DMS79 (cell line): ENCODE results near the gene ARSJ.
"Not testable (repeated sequence)": the region's sequence is repeated elsewhere in the genome, so short reads cannot be mapped to it uniquely, and the experiment has no call there.

Source experiments
- DNase-seq: peaks from one replicate; lab custom pipeline; 2025; lab: John Stamatoyannopoulos, UW

The ARSJ gene

DNA sequence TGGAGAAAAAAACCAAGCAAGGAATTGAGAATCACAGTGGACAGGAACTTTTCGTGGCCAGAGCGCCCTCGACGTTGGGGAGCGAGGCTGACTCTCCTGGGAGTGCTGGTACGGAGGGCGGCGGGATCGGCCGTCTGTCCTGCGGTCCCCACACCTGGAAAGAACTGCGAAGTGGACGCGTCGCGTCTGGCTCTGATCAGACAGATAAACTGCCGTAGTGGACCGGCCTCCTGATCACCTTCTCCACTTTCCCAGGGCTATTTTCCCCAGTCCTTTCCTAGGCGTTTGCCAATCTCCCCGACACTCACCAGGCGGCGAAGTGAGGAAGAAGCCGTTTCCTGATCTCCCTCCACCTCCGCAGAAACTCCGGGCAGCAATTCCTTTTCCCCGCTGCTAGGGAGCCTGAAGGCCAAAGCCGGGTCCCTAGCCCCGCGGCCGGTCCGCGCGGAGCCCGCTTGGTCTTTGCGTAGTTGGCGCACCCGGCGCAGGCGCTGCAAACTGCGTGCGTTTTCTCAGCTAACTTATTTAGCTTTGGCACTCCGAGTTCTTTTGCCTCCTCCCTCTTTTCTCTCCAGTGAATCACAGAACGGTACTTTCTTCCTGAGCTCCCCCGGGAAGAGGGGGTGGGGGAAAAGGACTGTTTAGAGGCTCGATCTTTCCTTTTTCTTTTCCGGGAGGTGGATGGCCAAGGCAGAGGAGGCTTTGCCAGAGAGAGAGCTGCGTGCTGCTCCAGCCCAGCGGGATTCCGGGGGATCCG, at the start of gene ARSJ:
ARSJ (minus strand) TSS at position 500 of the 757 bp plus-strand sequence. CDS start 813 bp downstream, outside the sequence.
- DNase-seq, result no peak

DNA sequence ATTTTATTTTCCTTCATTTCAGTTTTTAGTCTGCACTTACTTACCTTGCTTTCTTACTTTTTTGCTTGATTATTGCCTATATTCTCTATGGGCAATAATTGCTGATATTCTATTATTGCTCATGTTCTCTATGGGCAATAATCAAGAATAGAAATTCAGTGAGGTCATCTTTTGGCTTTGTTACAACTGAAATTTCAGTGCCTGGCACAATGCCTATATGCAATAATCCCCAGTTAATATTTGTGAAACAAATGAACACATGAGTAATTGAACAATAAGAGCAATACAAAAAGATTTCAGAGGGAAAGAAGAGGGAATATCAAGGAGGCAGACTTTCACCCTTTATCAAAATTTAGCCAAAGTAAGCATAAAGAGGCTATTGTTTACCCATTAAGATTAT, 48.6 kb upstream of the ARSJ start:
- no peak for DNase-seq

DNA sequence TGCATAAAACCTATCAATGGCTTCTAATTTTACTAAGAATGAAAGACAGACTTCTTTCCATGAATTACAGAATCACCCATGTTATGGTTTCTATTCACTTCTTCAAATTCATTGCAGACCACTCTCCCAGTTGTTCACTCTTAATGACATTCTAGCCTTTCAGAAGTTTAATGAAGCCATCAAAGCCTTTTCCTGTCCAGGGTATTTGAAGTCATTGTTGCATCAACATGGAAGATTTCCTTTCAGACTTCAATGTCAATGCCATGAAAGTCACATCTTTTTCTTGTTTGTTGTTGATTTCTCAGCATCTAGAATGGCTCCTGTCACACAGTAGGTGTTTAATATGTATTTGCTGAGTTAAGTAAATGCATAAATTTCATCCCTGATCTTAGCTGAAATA, 48.1 kb upstream of the ARSJ start:
- no peak for DNase-seq

DNA sequence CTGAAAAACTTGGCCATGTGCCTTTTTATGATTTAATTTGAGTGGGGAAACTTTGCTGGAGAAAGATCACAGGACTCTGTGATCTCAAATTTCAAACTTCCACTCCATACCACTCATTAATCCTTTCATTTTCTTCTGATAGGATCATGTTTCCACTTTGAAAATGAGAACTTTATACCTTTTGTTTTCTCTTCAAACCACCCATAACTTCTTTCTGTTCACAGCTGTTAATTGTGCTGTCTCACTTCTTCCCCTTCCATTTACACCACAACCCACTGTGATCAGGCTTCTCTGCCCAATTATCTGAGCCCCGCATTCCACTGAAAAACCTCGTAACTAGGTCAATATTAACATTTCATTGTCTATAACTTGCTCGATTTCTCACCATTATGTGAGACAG, 47.0 kb upstream of the ARSJ start:
- DNase-seq, result peak; percentile 10

DNA sequence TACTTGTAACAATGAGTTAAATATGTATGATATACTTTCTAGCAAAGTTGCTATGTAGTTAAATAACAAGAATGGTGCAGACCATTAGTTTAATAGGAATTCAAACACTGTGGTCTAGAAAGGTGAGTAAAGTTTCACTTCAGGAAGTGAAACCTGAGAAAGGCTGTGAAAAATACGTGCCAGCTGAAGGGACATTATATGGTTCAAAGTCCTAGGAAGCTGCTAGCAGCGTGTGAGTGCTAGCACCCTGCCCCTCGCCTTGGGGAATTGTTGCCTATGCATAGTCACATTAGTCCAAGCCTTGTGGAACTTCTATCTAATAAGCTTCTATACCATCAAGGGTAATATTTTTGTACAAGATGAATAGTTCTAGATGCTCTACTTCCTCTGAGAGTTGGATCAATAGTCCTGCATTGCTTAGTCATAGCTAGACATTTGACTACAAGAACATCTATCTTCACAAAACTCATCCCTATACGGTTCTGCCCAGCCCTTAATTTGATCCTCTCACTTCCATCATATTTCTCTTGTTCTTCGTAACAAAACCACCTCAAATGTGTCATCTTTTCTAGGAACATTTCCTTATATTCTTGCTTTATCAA, 45.8 kb upstream of the ARSJ start:
- DNase-seq, result no peak

DNA sequence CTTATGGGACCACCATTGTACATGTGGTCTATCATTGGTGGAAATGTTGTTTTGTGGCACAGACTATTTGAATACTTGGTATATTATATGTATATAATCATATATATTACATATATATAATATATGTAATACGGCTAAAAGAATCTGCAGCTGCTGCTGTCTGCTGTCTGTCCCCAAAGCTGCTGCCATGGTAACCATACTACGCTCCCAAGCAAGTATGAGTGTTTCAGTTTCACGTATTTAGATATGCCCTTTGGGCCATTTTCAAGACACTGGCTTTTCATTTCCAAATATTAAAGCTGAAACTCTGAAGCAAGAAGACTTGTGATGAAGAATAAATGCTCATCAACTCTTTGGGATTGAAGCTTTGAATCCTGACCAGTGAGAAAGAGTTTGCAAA, 42.0 kb upstream of the ARSJ start:
- DNase-seq, result no peak

DNA sequence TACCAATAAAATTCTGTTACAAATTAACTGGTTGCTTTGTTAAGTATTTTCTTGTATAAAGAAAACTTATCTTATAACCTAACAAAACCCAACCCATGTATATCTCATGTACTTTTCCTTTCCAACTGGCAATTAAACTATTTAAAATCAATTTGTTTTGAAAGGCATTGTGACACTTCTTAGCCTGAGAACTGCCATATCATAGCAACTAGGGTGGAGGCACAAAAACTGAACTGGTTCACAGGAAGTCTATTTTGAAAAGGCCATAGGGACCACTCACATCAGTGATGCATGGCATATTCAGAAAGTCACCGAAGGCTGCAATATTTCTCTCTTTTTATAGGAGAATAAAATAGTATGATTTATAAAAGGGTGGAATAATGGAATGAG, 40.5 kb upstream of the ARSJ start:
- DNase-seq, result no peak

DNA sequence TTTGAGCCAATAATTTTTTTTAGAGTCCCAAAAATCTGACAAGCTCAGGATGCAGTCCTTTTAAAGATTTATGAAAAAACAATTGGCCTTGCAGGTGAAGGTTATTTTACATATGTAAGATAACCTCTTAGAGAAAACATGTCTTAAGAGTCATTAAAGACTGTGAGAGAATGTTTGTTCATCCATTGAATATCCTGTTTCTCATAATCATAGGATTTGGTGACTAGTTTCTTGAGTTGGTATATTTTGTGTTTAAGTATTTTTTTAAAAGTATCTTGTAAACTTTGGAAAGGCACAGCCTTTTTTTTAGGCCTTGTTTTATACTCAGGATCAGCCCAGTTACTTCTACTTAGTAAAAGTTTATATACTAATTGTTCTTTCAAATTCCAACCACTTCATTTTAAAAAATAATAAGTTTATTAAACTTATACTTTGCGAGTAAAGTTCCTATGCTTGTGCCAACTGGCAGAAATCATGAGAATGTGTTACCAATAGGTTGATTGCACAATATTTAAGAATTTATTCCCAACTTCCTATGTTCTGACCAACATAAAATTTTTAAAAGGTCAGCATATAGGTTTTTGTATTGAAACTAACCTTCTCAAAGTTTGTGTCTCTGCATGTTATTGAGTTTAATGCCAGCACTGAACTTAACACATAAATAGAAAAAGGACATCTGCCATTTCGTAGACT, 40.0 kb upstream of the ARSJ start:
- no peak for DNase-seq

DNA sequence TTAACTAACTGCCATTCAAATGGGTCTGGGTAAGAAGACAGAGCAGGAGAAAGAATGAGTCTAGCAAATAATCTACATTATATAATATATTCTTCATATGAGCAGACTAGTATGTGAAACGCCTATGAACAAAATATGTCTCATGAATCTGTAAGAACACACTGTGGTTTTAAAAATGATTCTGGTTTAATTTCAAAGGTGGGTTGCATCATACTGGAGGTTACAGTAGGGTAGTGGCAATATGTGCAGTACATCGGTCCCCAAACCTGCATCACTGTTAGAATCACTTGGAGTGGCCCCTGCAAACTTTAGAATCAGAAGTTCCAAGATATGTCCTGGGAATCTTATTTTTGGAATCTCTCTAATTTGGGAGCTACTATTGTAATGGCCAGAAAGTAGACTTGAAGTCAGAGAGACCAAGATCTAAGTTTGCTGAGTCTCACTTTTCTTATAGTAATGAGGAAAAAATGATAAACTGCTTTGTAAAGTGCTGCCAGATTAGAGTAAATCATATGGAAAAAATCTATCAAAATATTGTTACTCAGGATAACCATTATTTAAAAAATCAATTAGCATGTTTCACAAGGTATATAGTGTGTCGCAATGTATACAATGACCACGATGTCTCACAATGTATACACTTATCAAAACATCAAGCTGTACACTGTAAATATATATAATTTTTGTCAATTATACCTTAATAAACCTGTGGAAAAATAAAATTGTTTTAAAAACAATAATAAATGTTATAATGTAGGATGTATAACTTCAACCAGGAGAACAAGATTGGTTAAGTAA, 37.9 kb upstream of the ARSJ start:
- DNase-seq, result no peak

DNA sequence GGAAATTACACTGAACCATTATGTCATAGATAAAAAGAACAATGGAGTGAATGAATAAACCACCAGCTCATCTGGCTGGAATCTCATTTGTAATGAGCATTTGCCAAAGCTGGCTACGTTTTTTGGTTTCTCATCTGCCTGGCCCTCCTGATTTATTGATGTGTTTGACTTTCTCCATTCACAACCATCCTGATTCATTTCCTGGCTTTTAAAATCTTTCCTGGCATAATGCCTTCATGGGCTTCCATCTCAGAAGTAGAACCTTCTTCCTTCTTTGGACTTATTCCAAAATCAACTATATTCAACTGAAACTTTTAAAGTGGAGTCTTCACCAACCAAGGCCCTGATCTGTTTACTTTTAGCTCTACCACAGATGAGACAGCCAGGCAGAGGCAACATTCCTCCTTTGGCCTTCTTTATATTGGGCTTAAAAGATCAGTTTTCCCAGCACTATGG, 36.0 kb upstream of the ARSJ start:
- DNase-seq, result no peak

DNA sequence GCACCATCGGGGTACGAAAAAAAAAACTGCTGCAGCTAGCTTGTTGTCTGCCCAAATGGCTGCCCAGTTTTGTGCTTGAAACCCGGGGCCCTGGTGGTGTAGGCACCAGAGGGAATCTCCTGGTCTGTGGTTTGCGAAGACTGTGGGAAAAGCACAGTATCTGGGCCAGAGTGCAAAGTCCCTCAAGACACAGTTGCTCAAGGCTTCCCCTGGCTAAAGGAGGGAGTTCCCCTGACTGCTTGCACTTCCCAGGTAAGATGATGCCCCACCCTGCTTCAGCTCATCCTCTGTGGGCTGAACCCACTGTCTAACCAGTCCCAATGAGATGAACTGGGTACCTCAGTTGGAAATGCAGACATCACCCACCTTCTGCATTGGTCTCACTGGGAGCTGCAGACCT, 33.8 kb upstream of the ARSJ start:
- not testable (repeated sequence) for DNase-seq

DNA sequence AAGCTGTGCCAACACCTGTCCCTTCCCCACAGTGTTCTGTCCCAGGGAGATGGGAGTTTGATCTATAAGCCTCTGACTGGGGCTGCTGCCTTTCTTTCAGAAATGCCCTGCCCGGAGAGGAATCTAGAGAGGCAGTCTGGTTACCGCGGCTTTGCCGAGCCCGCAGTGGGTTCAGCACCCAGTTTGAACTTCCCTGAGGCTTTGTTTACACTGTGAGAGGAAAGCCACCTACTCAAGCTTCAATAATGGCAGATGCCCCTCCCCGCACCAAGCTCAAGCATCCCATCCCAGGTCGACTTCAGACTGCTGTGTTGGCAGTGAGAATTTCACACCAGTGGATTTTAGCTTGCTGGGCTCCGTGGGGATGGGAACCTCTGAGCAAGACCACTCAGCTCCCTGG, 33.3 kb upstream of the ARSJ start:
- no peak for DNase-seq

DNA sequence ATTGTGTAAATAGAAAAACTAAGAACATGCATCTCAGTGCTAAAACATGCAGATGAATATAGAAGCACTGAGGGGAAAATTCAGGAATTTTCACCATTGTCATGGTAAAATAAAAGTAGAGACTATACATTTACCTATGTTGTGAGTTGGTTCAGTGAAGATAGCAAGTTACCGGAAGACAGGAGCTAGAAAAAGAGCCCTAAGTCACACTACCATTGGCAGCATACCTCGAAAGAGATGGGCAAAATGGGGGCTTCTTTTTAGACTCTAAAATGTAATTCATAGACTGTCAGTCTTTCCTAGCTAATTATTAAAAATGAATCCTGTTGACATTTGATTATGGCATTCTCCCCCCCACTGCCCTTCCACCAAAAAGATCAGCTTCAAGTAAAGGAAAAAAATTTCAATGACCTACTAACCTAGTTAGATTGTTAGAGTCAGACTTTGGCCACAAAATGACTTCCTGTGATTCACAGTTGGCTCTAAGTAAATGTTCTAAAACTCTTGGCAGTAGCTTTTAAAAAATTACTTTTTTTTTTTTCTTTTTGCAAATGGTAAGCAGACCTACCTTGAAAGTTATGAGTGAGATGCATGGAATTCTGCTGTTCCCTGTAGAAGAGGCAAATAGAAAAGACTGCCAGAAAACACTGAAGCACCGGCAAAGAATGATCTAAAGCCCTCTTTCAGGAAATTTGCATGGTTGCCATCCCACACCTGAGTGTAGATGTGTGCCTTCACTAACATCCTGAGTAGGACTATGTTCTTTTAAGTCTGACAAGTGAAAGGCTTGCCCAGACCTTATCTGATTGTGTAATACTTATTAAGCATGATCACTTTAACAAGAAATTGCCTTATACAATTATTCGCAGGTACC, 26.4 kb upstream of the ARSJ start:
- no peak for DNase-seq

DNA sequence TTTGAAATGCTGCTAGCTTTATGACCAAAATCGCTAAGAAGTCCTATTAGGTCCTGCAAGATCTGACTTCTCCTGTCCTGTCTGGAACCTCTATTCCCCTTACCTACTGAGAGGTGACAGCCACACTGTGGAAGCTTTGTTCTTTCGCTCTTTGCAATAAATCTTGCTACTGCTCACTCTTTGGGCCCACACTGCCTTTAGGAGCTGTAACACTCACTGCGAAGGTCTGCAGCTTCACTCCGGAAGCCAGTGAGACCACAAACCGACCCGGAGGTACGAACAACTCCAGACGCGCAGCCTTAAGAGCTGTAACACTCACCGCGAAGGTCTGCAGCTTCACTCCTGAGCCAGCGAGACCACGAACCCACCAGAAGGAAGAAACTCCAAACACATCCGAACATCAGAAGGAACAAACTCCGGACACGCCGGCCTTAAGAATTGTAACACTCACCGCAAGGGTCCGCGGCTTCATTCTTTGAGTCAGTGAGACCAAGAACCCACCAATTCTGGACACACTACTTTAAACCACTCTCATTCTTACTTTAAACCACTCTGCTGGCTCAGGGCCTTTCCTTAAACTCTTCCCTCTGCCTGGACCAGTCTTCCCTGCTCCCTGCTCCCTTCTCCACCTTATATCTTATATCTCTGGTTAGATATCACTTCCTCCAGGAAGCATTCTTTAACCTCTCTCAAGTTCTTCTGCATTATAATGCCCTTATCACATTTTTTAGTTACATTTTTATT, 25.2 kb upstream of the ARSJ start:
- not testable (repeated sequence) for DNase-seq

DNA sequence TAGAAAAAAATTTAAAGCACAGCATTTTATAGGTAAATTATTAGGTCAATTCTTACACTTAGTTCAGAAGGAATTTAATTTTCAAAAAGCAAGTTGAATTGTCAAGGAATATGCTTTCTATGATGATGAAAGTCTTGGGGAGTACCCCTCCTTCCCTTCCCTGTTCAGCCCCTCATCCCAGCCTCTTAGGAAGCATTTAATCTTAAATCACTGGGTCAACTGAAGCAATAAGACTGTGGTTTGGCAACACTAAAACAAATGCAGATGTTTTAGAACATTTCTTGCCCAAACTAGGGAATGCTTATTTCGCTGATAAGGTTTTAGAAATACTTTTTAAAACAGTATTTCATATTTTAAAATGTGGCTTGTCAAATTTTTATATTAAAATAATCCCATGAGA, 19.1 kb upstream of the ARSJ start:
- DNase-seq, result no peak

DNA sequence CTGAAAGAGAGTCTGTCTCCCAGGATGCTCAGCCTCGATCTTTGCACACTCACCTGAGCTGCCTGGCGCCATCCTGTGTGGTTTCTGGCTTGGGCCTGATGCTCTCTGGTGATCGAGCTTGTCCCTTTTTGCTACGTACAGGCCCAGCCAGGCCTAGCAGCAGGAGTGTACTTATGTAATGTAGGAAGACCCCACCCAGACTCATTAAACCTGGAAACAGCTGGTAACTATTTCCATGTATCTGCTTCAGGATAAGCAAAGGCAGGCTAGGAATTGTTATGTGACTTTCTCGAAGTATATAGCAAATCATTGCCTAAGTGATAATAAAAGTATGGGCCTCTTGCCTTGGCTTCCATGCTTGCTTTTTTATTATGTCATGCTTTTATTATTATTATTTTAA, 18.6 kb upstream of the ARSJ start:
- no peak for DNase-seq

DNA sequence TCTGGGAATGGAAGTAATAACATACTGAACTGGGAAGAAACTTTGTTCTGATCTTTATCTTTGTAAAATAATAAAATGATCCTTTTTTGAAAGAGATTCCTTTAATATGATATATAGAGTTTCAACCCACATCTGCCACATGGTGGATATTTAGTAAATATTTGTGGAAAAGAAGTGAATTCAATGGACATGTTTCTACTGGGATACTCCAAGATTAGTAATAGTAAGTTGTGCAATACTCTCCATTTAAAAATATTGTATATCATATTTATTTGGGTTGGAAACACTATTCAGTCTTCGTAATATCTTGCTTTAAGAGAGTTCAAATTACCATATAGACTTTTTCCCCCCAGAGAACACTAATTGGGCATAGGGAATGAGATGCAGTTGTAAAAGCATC, 17.8 kb upstream of the ARSJ start:
- DNase-seq, result no peak

DNA sequence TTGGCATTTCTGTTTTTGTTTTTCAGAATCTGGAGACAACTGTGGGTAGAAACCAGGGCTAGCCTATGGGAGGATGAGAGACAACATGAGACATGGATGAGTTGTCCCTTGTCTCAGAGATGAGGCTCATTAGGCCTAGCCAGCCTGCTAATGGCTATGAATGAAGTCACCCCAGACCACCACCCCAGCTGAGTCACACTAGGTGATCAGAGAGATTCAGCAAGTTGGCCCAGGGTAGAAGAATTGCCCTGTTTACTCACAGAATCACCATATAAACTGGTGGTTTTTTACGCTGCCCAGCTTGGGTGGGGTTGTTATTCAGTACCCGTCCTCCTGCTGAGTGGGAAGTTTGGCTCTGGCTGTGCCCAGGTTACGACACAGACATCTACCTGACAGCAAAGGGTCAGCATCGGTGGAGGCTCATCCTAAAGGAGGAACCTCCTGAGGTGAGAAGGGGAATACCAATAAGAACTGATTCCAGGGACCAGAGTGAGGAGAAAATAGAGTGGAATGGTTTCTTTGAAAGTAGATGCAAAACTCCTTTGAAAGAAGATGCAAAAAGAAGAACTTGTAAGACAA, 17.2 kb upstream of the ARSJ start:
- no peak for DNase-seq

DNA sequence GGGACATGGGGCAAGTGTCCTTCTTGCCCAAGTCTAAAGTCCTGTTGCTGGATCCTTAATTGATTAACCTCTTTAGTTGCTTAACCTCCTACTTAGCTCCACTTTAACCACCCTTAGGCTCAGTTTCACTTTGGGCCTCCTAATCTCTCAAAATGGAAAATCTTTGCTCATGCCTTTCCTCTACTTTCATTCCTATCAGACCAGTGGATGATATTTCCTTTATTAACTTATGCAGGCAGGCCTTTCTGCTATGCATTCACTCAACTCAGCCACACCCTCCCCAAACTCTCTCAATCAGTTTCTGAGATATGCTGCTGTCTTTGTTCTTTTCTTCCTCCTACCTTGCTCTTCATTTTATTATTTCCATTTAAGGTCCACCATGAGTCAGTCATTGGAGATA, 14.4 kb upstream of the ARSJ start:
- DNase-seq, result no peak

DNA sequence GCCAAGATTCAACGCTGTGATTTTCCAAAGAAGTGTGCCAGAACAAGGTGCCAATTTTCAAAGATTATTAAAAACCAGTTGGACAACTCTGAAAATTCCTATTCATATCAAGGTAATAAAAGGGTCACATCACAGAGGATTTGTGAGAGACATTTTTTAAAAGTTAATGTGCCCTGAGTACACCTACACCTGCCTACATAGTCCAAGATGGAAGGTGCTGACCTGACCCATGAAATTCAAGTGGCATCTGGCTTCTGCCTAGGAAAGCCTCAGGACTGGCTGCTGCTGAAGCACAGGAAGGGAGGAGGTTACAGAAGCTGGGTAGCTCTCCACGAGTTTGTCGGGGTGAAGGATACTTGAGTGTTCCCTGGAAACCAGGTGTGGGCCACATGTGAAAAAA, 11.4 kb upstream of the ARSJ start:
- no peak for DNase-seq
